ENCODE results near the gene PAX2. TPM values are rescaled to one million over a fixed set of nuclear protein-coding genes. Genes with fewer than 3 reads are reported as not detected.

The PAX2 gene
- total and polyA plus RNA-seq, 2 of the 8 experiments (the other 6 are each of a cell fraction or from before 2014, with no cell fraction given) = 0.02 TPM; not detected in 1

GRCh38 chr10:100744987-100745881 is at the start of gene PAX2 (continued):
- TF ChIP-seq SIN3A (conservative IDR thresholded peaks at IDR 0.05 in 1 of 2, IDR thresholded peaks at IDR 0.05 in 1 of 2; ENCODE audit: low read depth in 1 of 2, low read length in 2 of 2) (0 out of 4 replicates have a peak, but pooled peaks of 1 of the 2 experiments have one; percentile 69), CBX5 (IDR thresholded peaks at IDR 0.05; ENCODE audit: low read depth, low read length) (no peak), BACH1 (IDR thresholded peaks at IDR 0.05; ENCODE audit: low read length) (no peak), MAFK (IDR thresholded peaks at IDR 0.05; ENCODE audit: low read depth, low read length) (no peak)

Data from H1 (cell line).